ENCODE results near the gene NIPAL4.
"Not testable (repeated sequence)": the region's sequence is repeated elsewhere in the genome, so short reads cannot be mapped to it uniquely, and the experiment has no call there.

Gene NIPAL4

DNA sequence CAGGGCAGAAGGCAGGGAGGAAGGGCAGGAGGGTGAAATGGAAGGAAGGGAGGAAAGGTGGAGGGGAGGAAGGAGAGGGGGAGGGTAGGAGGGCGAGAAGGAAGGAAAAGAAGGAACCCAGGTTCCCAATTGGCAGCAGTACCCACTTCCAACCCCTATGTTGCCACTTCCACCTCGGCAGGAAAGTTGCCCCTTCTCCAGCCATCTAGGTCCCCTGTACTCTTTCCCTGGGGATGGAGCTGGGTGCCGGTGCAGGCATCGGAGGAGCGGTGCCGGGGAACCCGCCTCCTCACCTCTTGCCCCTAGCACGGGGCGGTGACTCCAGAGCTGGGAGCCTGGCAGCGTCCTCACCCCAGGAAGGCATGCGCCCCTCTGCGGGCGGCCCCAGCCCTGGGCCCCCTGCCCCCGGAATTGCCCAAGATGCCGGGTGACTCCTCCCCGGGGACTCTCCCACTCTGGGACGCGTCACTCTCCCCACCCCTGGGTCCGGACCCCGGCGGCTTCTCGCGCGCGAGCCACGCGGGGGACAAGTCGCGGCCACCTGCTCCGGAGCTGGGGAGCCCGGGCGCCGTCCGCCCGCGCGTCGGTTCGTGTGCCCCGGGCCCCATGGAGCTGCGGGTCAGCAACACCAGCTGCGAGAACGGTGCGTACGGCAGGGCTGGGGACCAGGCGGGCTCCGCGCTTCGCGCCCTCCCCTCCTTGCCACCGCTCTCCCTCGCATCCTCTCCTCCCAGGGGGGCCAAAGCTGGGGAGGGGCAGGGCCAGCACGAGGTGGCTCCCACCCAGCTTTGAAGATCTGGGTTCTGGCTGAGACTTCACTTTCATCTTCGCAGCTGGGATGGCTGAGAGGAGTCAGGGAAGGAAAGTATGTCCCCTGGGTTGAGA lies at the start of gene NIPAL4:
NIPAL4 (plus strand) TSS at position 499 of the 885 bp plus-strand sequence; CDS start at position 607, 108 bp downstream.
- in situ Hi-C loops (cut with MboI; ENCODE audit: low sequenced_read_pairs), result no loop called here

GRCh38 chr5:157415838-157416237 lies 44.2 kb upstream of the NIPAL4 start:
- in situ Hi-C loops (cut with MboI; ENCODE audit: low sequenced_read_pairs), result no loop called here

- in situ Hi-C loops (cut with MboI; ENCODE audit: low sequenced_read_pairs), result not testable (repeated sequence)
Measured at GRCh38 chr5:157419521-157419920, 40.5 kb upstream of the NIPAL4 start.

DNA sequence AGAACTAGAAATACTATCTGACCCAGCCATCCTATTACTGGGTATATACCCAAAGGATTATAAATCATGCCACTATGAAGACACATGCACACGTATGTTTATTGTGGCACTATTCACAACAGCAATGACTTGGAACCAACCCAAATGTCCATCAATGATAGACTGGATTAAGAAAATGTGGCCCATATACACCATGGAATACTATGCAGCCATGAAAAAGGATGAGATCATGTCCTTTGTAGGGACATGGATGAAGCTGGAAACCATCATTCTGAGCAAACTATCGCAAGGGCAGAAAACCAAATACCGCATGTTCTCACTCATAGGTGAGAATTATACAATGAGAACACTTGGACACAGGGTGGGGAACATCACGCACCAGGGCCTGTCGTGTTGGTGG lies 30.1 kb upstream of the NIPAL4 start:
- in situ Hi-C loops (cut with MboI; ENCODE audit: low sequenced_read_pairs), result not testable (repeated sequence)

GRCh38 chr5:157431544-157432200 lies 28.3 kb upstream of the NIPAL4 start:
- in situ Hi-C loops (cut with MboI; ENCODE audit: low sequenced_read_pairs), result no loop called here

- in situ Hi-C loops (cut with MboI; ENCODE audit: low sequenced_read_pairs), result no loop called here
Measured at GRCh38 chr5:157434096-157434495, 25.9 kb upstream of the NIPAL4 start.

DNA sequence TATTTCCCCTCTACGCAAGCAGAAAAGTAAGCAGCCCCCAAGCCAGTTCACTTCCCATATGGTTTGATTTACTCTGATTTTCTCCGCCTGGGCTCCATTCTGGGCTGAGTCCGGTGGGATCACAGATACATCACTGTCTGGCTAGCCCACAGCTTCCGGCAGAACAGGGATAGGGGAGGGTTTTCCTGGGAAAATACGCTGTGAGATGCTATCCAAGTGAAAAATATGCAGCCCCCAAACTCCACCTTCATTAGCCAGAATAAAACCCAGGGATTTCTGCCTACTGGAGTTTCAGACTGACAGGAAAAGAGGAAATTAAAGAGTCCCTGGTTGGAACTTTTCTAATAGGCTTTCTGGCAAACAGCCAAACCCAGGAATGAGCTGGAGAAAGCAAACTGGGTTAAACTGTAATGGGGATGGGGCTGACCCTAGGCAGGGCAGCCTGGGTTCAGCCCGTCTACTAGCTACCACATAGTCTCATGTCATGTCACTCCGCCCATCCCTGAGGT lies 16.9 kb upstream of the NIPAL4 start:
- in situ Hi-C loops (cut with MboI; ENCODE audit: low sequenced_read_pairs), result no loop called here

DNA sequence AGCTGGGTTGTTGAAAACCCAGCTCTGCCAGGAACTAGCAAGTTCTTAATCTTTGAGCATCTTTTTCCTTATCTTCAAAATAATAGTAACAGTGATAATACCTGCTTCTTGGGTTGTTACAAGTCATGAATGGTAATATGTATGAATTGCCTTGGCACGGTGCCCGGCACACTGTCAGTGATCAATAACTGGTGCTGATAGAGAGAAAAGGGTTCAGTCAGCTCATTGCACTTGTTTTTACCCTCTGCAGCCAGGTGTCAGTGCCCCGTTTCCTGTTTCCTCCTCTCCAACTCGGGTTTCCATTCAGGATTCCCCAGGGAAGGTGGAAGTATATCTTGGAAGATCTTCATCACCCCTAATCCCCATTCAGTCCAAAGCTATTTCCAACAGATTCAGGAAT lies 15.8 kb upstream of the NIPAL4 start:
- in situ Hi-C loops (cut with MboI; ENCODE audit: low sequenced_read_pairs), result no loop called here

DNA sequence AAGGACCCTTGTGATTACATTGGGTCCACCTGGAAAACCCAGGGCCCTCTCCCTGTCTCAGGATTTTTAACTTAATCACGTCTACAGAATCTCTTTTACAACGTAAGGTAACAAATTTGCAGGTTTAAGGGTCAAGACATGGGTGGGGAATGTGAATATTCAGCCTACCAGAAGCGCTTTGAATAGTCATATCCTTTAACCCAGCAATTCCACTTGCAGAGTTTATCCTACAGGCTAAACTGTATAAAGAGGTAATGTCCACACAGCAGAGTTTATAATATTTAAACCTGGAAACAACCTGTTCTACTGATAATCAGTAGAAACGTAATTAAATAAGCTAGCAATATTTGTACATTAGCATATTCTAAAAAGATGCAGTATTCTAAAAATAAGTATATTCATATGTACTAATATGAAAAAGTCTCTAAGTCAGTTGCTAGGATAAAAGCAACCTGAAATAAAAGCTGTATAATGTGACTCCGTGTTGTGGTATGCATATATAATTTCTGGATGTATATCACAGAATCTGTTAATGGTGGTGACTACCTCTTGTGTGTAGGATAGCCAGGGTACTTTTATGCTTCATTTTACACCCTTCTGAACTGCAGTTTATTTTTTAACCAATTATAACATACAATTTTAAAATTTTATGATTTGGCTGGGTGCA lies 14.1 kb upstream of the NIPAL4 start:
- in situ Hi-C loops (cut with MboI; ENCODE audit: low sequenced_read_pairs), result no loop called here

GRCh38 chr5:157446412-157446935 lies 13.5 kb upstream of the NIPAL4 start:
- in situ Hi-C loops (cut with MboI; ENCODE audit: low sequenced_read_pairs), result no loop called here

- in situ Hi-C loops (cut with MboI; ENCODE audit: low sequenced_read_pairs), result no loop called here
Measured at GRCh38 chr5:157447201-157447637, 12.8 kb upstream of the NIPAL4 start.

DNA sequence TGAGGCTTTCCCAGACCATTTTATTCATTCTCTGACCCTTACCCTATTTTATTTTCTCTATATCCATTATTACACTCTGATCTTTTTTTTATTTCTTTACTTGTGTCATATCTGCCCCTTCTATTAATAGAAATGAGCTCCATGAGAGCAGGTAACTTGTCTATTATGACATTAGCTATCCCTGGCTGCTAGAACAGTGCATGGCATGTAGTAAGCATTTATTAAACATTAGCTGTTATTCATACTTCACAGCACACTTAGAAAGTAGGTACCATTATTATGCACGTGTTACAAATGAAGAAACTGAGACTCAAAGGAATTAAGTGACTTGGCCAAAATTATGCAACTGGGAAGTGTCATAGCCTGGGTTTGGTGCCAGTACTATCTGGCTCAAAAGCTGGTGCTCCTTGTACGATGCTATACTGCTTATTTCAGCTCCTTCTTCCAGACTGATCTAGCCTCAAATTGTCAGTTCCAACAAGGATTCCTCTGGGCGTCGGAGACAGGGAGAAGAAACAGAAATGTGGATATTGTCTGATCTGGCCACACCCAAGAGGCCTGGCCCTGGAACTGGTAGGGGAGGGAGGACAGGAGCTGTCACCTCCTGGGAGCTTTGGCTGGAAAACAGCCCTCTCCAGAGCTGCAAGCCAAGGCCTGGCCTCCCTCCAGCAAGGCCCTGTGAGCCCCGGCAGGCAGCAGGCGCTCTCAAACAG lies 10.8 kb upstream of the NIPAL4 start:
- in situ Hi-C loops (cut with MboI; ENCODE audit: low sequenced_read_pairs), result no loop called here

DNA sequence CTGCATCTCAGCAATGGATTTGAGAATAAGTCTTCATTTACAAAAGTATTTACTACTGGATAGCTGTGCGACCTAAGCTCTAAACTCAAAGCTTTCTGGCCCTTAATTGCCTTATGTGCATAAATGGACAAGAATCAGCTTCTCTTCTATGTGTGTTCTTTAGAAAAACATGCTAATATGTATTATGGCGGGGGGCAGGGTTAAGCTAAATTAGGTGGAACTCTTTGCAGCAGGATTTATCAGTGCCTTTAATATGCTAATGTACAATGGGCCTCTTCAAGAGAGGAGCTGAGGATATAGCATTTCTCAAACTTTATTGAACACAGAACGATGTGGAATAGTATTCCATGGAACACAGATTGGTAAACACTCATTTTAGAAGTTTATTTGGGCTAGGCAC lies 10.0 kb upstream of the NIPAL4 start:
- in situ Hi-C loops (cut with MboI; ENCODE audit: low sequenced_read_pairs), result no loop called here

- in situ Hi-C loops (cut with MboI; ENCODE audit: low sequenced_read_pairs), result no loop called here
Measured at GRCh38 chr5:157451806-157452205, 8.2 kb upstream of the NIPAL4 start.

DNA sequence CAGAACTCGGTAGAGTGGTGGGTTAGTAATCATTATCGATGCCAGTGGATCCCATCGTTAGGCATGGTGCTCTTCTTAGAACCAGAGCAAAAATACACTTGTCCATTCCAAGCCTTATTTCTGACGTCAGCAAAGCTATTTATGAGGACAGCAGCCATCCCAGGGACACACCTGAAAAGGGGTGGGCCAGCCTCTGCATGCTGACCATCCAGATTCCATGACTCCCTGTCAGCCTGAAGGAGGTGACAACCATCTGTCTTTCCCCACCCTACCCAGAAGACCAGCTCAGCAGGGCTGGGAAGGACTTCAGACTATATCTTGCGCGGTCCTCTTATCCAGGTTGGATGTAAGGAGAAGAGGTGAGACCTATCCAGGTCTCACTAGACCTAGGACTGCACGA lies 5.7 kb upstream of the NIPAL4 start:
- in situ Hi-C loops (cut with MboI; ENCODE audit: low sequenced_read_pairs), result no loop called here

DNA sequence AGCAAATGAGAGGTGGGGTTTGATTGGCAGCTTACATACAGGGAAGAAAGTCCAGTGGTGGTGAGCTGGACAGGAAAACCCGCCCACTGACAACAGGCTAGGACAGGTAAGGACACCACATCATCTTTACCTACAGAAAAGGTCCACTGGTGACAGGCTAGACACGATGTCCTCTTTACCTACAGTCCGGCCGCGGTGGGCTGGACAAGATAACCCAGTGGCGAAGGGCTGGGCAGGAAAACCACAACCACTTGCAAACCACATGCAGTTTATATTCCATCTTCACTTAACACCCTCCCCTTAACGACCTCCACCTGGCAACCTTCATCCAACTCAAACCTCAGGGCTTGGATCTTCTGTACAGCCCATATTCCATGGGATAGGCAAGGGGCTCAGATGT lies 5.0 kb upstream of the NIPAL4 start:
- in situ Hi-C loops (cut with MboI; ENCODE audit: low sequenced_read_pairs), result no loop called here

DNA sequence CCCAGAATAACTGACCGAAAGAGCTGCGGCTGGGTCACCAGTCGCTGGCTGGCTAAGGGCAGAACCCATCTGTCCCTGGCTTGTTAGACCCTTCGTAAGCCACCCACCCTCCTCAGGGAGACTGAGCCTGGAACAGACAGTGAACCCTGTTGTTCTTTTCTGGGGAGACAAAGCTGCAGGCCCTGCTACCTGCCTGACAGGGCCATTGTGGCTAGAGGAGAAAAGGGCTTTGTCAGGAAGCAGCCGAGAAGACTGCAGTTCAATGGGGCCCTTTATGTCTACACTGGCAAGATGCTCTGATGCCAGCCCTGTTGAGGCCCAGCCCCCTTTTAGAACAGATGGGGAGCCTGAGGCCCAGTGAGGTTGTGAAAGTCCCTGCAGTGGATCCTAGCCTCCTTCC lies 3.7 kb upstream of the NIPAL4 start:
- in situ Hi-C loops (cut with MboI; ENCODE audit: low sequenced_read_pairs), result no loop called here

DNA sequence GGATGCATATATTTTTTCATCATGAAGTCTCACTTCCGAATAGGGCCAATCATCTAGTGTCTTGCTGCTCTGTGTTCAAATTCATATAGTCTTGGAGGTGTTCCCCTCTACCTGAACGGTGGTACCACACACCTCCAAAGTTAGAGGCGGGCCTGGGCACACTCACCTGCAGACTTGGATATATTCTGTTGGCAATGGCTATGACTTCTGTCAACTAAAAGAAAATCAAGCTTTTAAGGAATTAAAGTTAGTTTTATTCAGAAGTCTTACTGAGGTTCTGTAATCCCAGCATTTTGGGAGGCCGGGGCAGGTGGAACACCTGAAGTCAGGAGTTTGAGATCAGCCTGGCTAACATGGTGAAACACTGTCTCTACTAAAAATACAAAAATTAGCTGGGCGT lies 2.6 kb upstream of the NIPAL4 start:
- in situ Hi-C loops (cut with MboI; ENCODE audit: low sequenced_read_pairs), result no loop called here

GRCh38 chr5:157458835-157459234 lies 1.2 kb upstream of the NIPAL4 start:
- in situ Hi-C loops (cut with MboI; ENCODE audit: low sequenced_read_pairs), result no loop called here

DNA sequence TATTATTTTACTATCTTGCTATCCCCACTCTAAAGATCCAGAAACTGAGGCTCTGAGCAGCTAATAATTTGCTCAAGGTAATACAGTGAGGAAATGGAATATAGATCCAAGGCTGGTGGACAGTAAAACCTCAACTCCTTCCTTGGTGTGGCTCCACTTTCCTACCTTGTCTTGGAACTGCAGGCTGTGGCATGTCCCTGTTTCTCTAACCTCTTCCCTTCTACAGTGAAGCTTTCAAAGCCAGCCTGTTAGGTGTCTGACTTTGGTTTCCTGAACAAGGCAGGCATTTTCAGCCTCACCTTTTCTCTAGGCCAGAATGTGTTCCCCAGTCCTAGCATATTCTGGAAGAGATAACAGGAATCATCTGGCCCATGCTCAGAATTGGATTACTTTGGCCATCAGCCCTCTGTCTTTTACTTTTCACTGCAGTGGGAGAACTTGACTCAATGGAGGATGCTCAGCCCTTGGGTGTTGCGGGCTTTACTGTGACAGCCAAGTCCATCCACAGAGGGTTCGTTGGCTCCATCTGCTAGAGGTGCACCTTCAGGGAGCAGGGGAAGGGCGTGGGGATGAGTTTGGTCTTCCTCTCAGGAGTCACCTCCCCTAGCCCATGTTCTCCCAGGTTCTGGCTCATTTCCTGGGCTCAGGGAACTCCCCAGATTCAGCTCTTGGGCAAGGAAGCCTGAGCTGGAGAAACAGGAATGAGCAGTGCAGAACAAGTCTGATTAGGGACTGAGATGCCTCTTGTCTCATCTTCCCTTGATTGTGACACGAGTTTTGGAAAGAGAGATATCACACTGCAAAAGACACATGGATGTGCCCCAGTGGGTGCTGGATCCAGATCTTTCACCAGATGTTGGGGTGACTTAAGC lies 1.1 kb downstream of the NIPAL4 start:
- in situ Hi-C loops (cut with MboI; ENCODE audit: low sequenced_read_pairs), result no loop called here
